ENCODE measurements around the gene ZC3HAV1L.
"Not testable (repeated sequence)": the region's sequence is repeated elsewhere in the genome, so short reads cannot be mapped to it uniquely, and the experiment has no call there.

ZC3HAV1L gene

DNA sequence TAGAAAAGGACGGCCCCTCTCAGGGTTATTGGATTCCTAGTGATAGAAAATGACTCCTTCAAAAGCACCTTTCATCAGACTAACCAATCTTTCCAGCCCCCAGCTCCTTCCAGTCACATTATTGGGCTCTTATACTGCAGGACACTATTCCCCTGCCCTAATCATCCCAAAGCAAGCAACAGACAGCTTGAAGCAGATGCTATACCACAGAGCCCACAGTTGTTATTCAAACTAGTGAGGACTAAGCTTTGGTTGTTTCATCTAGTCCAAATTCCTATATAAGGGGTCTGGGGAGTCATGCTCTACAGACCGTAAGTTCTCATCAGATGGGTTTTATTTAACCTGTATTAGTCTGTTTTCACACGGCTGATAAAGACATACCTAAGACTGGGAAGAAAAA lies 24.5 kb downstream of the ZC3HAV1L start:
- no peak for DNase-seq

DNA sequence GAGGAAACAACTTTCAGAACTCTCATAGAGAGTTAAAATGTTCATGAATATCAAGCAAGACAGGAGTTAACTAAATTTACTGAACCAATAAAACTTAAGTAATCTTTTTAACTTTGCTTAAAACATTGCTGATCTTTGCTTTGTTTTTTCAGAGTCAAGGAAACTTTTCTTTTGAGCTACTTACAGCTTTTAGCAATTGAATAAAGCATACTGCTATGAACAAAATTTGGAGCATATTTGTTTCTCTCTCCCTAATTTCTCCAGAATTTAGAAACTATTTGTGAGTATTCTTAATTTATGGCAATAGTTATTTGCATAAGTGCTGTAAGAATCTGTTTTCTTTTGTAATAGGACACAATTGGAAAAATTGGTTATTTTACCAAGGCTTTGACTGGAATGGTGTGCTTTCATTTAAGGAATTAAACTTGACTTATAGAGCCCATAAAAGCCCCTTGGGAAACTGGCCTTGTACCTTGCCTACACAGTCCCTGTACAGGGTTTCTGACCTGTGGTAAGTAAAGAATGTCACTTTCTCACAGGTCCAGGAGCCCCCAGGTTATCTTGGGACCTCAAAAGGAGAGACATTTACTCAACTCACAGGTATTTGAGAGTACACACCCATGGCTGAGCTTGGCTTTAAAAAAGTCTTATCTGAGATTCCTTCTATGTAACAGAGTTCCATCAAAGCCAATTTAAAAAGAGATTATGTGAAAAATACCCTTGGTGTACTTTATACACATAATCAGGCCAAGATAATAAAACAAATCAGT lies 31.3 kb downstream of the ZC3HAV1L start:
- DNase-seq, result no peak

DNA sequence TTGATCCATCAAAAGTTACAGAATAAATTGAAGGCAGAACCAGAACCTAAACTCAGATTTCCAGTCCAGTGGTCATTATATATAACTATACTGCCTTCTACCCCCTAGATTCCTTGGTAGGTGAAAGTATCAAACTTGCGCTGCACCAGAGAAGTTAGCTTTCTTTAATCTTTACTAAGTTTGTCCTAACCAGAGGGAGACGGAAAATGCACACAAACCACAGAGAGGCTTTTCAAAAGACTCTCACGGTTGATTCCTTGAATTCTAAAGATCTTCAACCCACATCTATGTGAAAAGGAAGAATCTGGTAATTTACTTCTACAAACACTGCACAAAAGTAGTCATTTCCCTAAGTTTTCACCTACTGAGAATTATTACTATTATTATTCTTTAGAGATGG lies 36.4 kb downstream of the ZC3HAV1L start:
- DNase-seq, result no peak

DNA sequence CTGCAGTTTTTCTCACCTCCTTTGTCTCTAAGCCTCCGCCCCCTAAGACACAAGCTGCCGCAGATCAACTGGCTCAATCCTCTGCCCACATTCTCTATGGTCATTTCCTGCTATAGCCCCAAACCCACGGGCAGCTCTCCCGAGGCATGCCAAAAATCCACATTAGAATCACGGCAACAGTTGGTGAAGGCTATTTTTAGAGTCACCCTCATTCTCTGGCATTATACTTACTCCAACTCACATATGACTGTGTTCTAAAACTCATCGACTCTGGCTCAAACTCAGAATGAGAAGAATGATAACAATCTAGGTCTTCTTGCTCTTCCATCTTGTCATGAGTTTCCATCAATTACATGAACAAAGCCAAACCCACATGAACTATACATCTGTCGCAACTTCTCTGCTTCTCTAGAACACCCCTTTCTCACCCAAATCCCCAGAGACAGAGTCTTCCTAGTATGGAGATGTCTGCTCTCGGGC lies 43.8 kb downstream of the ZC3HAV1L start:
- no peak for DNase-seq

DNA sequence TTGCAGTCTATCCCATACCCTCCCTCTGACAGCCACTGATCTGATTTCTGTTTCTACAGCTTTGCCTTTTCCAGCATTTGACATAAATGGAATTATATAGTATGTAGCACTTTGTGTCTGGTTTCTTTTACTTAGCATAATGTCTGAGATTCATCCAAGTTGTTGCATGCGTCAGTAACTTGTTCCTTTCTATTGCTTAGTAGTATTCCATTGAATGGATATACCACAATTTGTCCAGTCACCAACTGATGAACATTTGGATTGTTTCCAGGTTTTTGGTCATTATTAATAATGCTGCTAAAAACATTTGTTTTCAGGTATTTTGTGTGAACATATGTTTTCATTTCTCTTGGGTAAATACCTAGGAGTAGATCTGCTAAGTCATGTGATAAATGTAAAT lies 48.2 kb downstream of the ZC3HAV1L start:
- DNase-seq, result no peak

DNA sequence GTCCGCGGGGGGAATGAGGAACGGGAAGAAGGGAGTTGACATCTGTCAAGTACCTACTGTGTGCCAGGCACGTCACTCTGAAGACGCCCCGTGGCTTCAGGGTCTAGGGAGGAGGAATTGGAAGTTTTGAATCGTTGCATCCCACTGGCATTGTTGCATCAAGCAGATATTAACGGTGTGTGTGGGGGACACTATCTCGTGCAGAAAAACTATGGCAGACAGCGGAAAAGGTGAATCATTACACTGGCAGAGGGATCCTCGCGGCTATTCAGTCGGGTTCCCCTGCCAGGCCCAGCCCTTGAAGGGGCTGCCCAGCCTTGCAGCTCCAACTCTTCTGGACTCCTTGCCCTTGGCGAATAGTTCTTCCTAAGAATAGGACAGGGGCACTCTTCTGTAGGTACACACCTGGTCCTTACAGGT lies 53.6 kb downstream of the ZC3HAV1L start:
- DNase-seq, result no peak

DNA sequence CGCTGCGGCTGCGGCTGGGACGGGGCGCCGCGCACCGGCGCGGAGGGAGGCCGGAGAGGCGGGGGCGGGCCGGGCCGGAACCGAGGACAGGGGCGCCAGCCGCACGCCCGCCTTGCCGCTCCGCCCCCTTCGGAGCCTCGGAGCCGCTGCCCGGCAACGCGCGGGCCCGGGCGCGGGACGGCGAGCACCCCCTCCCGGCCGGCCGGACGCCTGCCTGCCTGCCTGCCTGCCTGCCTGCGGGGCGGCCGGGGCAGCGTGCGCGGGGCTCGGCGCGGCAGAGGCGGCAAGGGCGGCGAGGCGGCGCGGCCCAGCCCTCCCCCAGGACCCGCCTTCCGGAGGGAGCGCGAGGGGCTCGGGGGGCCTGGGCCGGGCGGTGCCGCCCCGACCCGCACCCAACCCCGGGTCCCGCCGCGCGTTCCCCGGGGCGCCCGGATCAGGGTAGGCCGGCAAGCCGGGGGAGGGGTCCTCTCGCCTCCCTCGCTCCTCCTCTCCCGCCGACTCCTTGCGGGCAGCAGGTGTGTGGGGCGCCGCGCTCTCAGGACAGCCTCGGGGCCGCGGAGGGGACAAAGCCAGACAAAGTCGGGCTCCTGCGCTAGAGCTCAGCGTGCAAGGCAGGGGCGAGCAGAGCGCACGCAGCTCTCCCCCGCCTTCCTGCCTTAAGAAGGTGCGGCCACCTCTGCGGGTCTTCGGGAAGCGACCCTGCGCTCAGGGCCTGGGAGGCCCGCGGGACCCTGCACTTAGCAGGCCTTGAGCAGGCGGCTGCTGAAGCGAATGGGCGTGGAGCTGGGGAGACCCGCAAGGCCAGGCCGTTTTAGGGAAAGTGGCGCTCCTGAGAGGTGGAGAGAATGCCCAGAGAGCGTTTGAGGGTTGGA lies 54.3 kb downstream of the ZC3HAV1L start, which contains the start of gene KIAA1549:
Gene KIAA1549, minus strand, starts transcription at position 58 of the 872 bp plus-strand sequence. CDS start 120 bp downstream, outside the sequence.
- no peak for DNase-seq

DNA sequence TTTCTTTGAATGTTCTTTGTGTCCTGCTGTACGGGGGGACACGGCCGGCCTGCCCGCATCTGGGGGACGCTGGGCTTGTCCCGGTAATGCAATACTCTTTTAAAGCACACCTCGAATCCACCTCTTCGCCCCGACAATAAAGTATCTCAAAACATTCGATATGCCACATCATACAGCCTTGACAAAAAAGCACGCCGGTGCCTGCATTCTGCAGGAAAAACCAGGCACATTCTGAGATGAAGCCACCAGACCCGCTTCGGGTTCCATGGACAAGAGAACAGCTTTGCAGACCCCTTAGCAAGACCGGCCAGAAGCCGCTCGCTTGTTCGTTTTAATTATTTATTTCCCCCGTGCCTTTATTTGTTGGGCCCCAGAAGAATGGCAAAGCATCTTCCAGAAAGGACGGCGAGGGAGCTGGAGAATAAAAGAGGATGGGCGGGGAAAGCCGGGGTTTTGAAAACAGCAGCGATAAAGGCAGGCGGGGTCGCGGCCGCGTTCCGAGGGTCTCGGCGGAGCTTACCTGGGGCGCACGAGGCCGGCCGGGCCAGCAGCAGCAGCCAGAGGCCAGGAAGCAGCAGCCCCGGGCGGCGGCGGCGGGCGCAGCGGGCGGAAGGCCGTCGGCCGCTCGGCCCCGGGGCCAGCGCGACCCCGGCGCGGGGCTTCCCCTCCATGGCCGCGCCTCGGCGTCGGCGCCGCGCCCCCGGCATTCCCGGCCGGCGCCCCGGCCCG lies 55.1 kb downstream of the ZC3HAV1L start:
- DNase-seq, result no peak

DNA sequence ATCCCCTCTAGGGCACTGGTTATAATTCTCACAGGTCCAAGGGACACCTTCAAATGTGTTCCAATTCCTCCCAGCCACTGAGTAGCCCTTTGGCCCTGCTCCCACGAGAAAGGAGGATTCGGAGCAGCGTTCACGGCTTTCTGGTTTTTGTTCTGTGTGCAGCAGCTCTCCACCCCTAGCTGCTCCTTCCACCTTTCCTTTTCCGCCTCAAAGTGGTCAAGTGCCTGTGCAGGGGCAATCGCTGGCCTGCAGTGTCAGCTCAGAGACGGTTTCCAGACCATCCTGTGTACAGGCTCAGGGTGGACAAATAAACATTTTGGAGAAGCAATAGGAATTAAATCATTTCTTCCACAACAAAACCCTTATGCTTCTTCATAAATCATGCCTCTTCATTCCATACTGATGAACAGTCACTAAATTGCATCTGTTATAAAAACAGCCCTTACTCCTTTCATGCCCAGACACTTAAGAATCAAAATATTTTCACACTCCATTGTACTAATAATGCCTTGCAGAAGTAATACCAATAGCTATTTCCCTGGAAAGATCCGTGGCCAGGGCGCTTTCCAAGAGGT lies 55.8 kb downstream of the ZC3HAV1L start:
- DNase-seq, result no peak

DNA sequence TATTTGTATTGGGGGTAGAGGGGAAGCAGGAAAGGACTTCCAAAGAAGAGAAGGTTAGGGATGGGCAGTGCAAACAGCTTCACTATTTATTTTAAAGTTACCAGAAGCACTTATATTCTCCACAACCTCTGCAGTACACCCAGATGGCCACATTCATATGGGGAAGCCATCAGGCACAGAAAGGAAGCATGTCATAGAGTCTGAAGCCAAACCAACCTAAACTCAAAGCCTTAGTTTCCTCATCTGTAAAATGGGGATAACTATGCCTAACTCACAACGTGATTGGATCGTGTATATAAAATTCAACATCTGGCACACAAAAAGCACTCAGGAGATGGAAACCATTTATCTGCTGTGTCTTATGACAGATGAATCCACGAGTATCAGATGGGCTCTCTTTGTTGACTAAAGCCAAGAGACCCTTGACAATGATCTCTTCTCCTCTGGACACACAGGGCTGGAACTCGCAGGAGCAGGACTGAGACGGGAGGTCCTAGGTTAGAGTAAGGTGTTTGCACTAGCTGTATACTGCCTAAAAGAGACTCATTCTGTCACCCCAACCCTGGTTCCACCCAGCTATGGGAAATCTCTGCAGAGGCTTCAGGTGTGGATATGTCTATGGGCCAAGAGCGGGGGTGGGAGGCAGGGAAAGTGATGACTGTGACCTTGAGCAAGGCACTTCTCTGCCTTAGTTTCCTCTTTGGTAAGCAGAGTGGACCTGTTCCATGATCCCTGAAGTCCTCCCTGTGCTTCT lies 56.4 kb downstream of the ZC3HAV1L start:
- DNase-seq, result no peak

DNA sequence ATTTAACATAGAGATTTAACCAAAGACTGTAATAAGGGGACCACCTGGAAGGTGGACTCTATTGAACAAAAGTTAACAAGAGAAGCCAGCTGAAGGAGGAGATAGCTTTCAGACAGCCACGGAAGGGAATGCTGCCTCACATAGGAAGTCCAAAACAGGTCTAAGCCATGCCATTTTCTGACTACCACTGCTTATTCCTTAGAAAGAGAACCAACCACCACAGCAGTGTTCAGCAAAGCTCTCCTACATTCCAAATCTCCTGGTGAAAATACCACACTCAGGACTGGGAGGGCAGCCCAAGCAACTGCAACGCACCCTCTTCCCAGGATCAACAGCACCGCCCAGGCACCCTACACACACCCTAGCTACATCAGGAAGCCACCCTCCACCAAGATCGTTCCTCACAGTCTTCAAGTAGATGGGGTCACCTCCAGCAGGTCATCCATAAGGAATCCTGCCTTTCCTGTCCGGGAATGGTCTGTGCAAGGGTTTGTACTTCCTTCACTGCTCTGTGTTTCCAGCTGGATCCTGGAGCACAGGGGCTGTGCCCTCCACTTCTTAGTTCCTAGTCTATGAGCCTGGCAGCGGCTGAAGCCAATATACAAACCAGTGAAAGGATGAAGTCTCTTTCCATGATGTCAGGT lies 57.2 kb downstream of the ZC3HAV1L start:
- DNase-seq, result no peak

DNA sequence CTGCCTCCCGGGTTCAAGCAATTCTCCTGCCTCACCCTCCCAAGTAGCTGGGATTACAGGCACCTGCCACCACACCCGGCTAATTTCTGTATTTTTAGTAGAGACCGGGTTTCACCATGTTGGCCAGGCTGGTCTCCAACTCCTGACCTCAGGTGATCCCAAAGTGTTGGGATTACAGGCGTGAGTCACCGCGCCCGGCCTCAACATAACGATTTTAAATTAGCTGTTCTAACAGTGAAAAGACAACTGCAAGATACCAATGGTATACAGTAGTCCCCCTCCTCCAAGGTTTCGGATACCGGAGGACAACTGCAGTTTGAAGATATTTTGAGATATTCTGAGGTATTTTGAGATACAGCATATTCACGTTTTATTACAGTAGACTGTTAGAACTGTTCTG lies 59.7 kb downstream of the ZC3HAV1L start:
- DNase-seq, result not testable (repeated sequence)

All from KG1 (cell line).